ENCODE data around the gene DTHD1. TPM values are rescaled to one million over a fixed set of nuclear protein-coding genes. Genes with fewer than 3 reads are reported as not detected.

DTHD1 gene
- polyA plus RNA-seq, 3 donors, result not detected

- DNase-seq, result peak; percentile 53
Observed at GRCh38 chr4:36343501-36344175, 62.2 kb downstream of the DTHD1 start.

GRCh38 chr4:36348403-36348938, 67.1 kb downstream of the DTHD1 start:
- DNase-seq, result no peak

- DNase-seq, result no peak
Observed at GRCh38 chr4:36349938-36350549, 68.6 kb downstream of the DTHD1 start.

GRCh38 chr4:36351082-36351666, 69.8 kb downstream of the DTHD1 start:
- peak; percentile 52 for DNase-seq

GRCh38 chr4:36353998-36354397, 72.6 kb downstream of the DTHD1 start:
- DNase-seq, result no peak

GRCh38 chr4:36358173-36358572, 76.8 kb downstream of the DTHD1 start:
- DNase-seq, result no peak

GRCh38 chr4:36360755-36361154, 79.3 kb downstream of the DTHD1 start:
- no peak for DNase-seq

GRCh38 chr4:36363024-36363423, 81.6 kb downstream of the DTHD1 start:
- DNase-seq, result no peak

GRCh38 chr4:36374836-36375511, 93.6 kb downstream of the DTHD1 start:
- no peak for DNase-seq

- DNase-seq, result no peak
Observed at GRCh38 chr4:36385951-36386571, 104.6 kb downstream of the DTHD1 start.

GRCh38 chr4:36386691-36387090, 105.3 kb downstream of the DTHD1 start:
- DNase-seq, result no peak

- no peak for DNase-seq
Observed at GRCh38 chr4:36388710-36389109, 107.3 kb downstream of the DTHD1 start.

GRCh38 chr4:36391411-36391810, 110.0 kb downstream of the DTHD1 start:
- DNase-seq, result no peak

- DNase-seq, result no peak
Observed at GRCh38 chr4:36392024-36392423, 110.6 kb downstream of the DTHD1 start.

GRCh38 chr4:36392916-36393315, 111.5 kb downstream of the DTHD1 start:
- DNase-seq, result no peak

Other genes with a start within 250 kb of the DTHD1 start
- 1 to 10 TPM; 4.6 to 8.7 (median 7.7) TPM for gene ARAP2, start 37.1 kb upstream of the DTHD1 start, polyA plus RNA-seq (ENCODE audit: insufficient read length in 3 of 3)

All from renal pelvis (tissue), 4 donors.